ENCODE data around the gene GPATCH3.
A peak's percentile ranks its signal among the peaks of the same experiment; 100 is the strongest.
"Not testable (repeated sequence)": the region's sequence is repeated elsewhere in the genome, so short reads cannot be mapped to it uniquely, and the experiment has no call there.

Gene GPATCH3

GRCh38 chr1:26913389-26913753 lies 13.1 kb upstream of the GPATCH3 start:
- no peak for DNase-seq (ENCODE audit: low read depth in 2 of 2)

- no peak for DNase-seq (ENCODE audit: low read depth in 2 of 2)
Measured at GRCh38 chr1:26912147-26912490, 11.9 kb upstream of the GPATCH3 start.

GRCh38 chr1:26911399-26912146 lies 11.3 kb upstream of the GPATCH3 start:
- DNase-seq (ENCODE audit: low read depth in 2 of 2) = no peak

GRCh38 chr1:26910343-26911160 lies 10.3 kb upstream of the GPATCH3 start:
- DNase-seq (ENCODE audit: low read depth in 2 of 2) = no peak

- DNase-seq (ENCODE audit: low read depth in 2 of 2) = no peak
Measured at GRCh38 chr1:26909951-26910342, 9.7 kb upstream of the GPATCH3 start.

- no peak for DNase-seq (ENCODE audit: low read depth in 2 of 2)
Measured at GRCh38 chr1:26907071-26907917, 7.0 kb upstream of the GPATCH3 start.

- DNase-seq (ENCODE audit: low read depth in 2 of 2) = no peak
Measured at GRCh38 chr1:26900815-26901511, 696 bp upstream of the GPATCH3 start.

GRCh38 chr1:26897351-26897750 lies 2.9 kb downstream of the GPATCH3 start:
- DNase-seq (ENCODE audit: low read depth in 2 of 2) = no peak

- no peak for DNase-seq (ENCODE audit: low read depth in 2 of 2)
Measured at GRCh38 chr1:26894263-26894662, 6.0 kb downstream of the GPATCH3 start.

- no peak for DNase-seq (ENCODE audit: low read depth in 2 of 2)
Measured at GRCh38 chr1:26890467-26890796, 9.8 kb downstream of the GPATCH3 start.

- peak; percentile 50 to 66 for DNase-seq (ENCODE audit: low read depth in 2 of 2)
Measured at GRCh38 chr1:26889551-26890466, 10.5 kb downstream of the GPATCH3 start, which contains the start of gene GPN2. GPN2 (minus strand) TSS chr1:26890283; CDS start chr1:26890096, 187 bp downstream.

- no peak for DNase-seq (ENCODE audit: low read depth in 2 of 2)
Measured at GRCh38 chr1:26888231-26888630, 12.0 kb downstream of the GPATCH3 start.

GRCh38 chr1:26887125-26887524 lies 13.1 kb downstream of the GPATCH3 start:
- no peak for DNase-seq (ENCODE audit: low read depth in 2 of 2)

- no peak for DNase-seq (ENCODE audit: low read depth in 2 of 2)
Measured at GRCh38 chr1:26882696-26883463, 17.4 kb downstream of the GPATCH3 start.

GRCh38 chr1:26881611-26882010 lies 18.7 kb downstream of the GPATCH3 start:
- DNase-seq (ENCODE audit: low read depth in 2 of 2) = not testable (repeated sequence)

- no peak for DNase-seq (ENCODE audit: low read depth in 2 of 2)
Measured at GRCh38 chr1:26879793-26880192, 20.5 kb downstream of the GPATCH3 start.

- DNase-seq (ENCODE audit: low read depth in 2 of 2) = no peak
Measured at GRCh38 chr1:26877326-26877725, 22.9 kb downstream of the GPATCH3 start.

- DNase-seq (ENCODE audit: low read depth in 2 of 2) = no peak
Measured at GRCh38 chr1:26874896-26875295, 25.4 kb downstream of the GPATCH3 start.

GRCh38 chr1:26873097-26873496 lies 27.2 kb downstream of the GPATCH3 start:
- DNase-seq (ENCODE audit: low read depth in 2 of 2) = not testable (repeated sequence)
